ENCODE measurements around the gene LEMD2. TPM values are rescaled to one million over a fixed set of nuclear protein-coding genes. Genes with fewer than 3 reads are reported as not detected.

Gene LEMD2
- total and polyA plus RNA-seq, 9 of the 15 experiments (the other 6 are each of a cell fraction or from before 2014, with no cell fraction given): 0.32 to 46.3 (median 30.8) TPM

- Histone ChIP-seq H3K9me1 (ENCODE audit: control insufficient read depth, insufficient read depth, low read length) (peaks cover 3% of the 10 kb centered on the region), H3K4me2 (ENCODE audit: insufficient read depth, low read length) (no peak overlapping the region), H3K27me3 (ENCODE audit: control insufficient read depth in 2 of 2, insufficient read depth in 2 of 2, low read length in 2 of 2) (peaks cover 53 to 66% of the 10 kb centered on the region in 2 experiments), H3K9me3 (replicated peaks; ENCODE audit: control insufficient read depth, insufficient read depth, low read depth, low read length) (no peaks in the 10 kb centered on the region), H3K9ac (ENCODE audit: insufficient read depth in 1 of 2, low read depth in 2 of 2, low read length in 2 of 2) (no peak overlapping the region), H3K79me2 (ENCODE audit: control insufficient read depth, insufficient read depth, low read length) (peaks cover 6% of the 10 kb centered on the region), H3K4me3 (no peak overlapping the region), H4K20me1 (replicated peaks; ENCODE audit: control insufficient read depth, insufficient read depth, low read length) (no peaks in the 10 kb centered on the region), H2AFZ (ENCODE audit: low read depth, low read length) (no peak overlapping the region), H3K27ac (ENCODE audit: extremely low read depth, low read depth, low read length) (no peak overlapping the region), H3K4me1 (replicated peaks in 1 of 2; ENCODE audit: control insufficient read depth in 2 of 2, insufficient read depth in 2 of 2, low read length in 2 of 2) (peaks cover 0 to 14% of the 10 kb centered on the region in 2 experiments; a peak in 2 of 5 replicates), H3K36me3 (ENCODE audit: control insufficient read depth, insufficient read depth, low read length) (no peaks in the 10 kb centered on the region)
- in situ Hi-C loops (cut with MboI) (no loop called here), intact Hi-C loops (cut with micrococcal nuclease) (no loop called here)
- no TSS peak for BruUV-seq (replicated peaks)
- FAIRE-seq (no peak), ATAC-seq (no peak), DNase-seq (ENCODE audit: extremely low read depth in 1 of 4, low spot score in 3 of 4) (no peak)
- ChIA-PET POLR2A (interaction anchor here (0.9 to 1.3 kb wide), 2 partner anchors 12 to 27 kb away, joined by 3 read pairs; no protein-coding TSS in a partner anchor), CTCF (ENCODE audit: low intra/inter-chr PET ratio) (no interaction called here)
- TF ChIP-seq CBX2 (IDR thresholded peaks at IDR 0.05; ENCODE audit: insufficient read depth, low read length, poor library complexity, severe bottlenecking) (peak; percentile 71), TGIF2 (CRISPR knock-in tag; IDR thresholded peaks at IDR 0.05) (no peak)
- WGBS (ENCODE audit: insufficient coverage, low coverage, missing lambda C conversion rate): 4% methylated on average over 10 of the region's 10 CpGs
Measured at GRCh38 chr6:33792981-33793380, 4.1 kb upstream of the LEMD2 start.

DNA sequence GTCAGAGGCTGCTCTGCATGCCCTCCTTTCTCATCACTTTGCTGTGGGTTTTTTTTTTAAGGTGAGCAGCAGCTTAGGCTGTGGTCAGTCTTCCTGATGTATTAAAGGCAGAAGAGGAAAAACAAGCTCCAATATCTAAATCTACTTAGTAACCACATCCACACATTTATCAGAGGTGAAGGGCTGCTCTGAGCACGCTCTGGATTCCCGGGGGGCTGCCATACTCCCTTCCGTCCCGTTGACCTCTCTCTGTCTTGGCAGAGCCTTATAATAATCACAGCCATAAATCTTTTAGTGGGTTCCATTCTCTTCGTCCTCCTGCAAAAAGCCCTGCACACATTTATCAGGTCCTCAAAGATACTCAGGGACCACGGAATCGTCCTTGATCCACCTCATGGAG is 2.7 kb upstream of the LEMD2 start:
- FAIRE-seq (no peak), ATAC-seq (no peak), DNase-seq (ENCODE audit: extremely low read depth in 1 of 4, low spot score in 3 of 4) (no peak)
- Histone ChIP-seq H3K27ac (ENCODE audit: extremely low read depth, low read depth, low read length) (no peak overlapping the region), H3K4me2 (ENCODE audit: insufficient read depth, low read length) (no peak overlapping the region), H3K4me1 (replicated peaks in 1 of 2; ENCODE audit: control insufficient read depth in 2 of 2, insufficient read depth in 2 of 2, low read length in 2 of 2) (peaks cover 10 to 17% of the 10 kb centered on the region in 2 experiments; a peak in 4 of 5 replicates), H4K20me1 (replicated peaks; ENCODE audit: control insufficient read depth, insufficient read depth, low read length) (no peaks in the 10 kb centered on the region), H3K36me3 (ENCODE audit: control insufficient read depth, insufficient read depth, low read length) (peaks cover 3% of the 10 kb centered on the region; the same call in 2 of the 3 replicates), H3K79me2 (ENCODE audit: control insufficient read depth, insufficient read depth, low read length) (peaks cover 20% of the 10 kb centered on the region), H3K9ac (ENCODE audit: insufficient read depth in 1 of 2, low read depth in 2 of 2, low read length in 2 of 2) (no peak overlapping the region), H3K4me3 (no peak overlapping the region), H3K9me1 (ENCODE audit: control insufficient read depth, insufficient read depth, low read length) (peaks cover 7% of the 10 kb centered on the region), H3K9me3 (replicated peaks; ENCODE audit: control insufficient read depth, insufficient read depth, low read depth, low read length) (no peaks in the 10 kb centered on the region), H3K27me3 (ENCODE audit: control insufficient read depth in 2 of 2, insufficient read depth in 2 of 2, low read length in 2 of 2) (peaks cover 45 to 52% of the 10 kb centered on the region in 2 experiments), H2AFZ (ENCODE audit: low read depth, low read length) (no peak overlapping the region)
- ChIA-PET CTCF (ENCODE audit: low intra/inter-chr PET ratio) (interaction anchor here (0.6 kb wide), 1 partner anchor 805 kb away, joined by 3 read pairs; no protein-coding TSS in a partner anchor), POLR2A (interaction anchor here (0.6 to 1.0 kb wide), 2 partner anchors 21 to 95 kb away, joined by 3 to 5 read pairs; no protein-coding TSS in a partner anchor)
- BruUV-seq (replicated peaks): no TSS peak
- in situ Hi-C loops (cut with MboI) (no loop called here), intact Hi-C loops (cut with micrococcal nuclease) (no loop called here)
- WGBS (ENCODE audit: insufficient coverage, low coverage, missing lambda C conversion rate): 7% methylated on average over 7 of the region's 7 CpGs
- TF ChIP-seq EP300 (IDR thresholded peaks at IDR 0.05; ENCODE audit: low read length): no peak
- TF ChIP-seq BMI1 (IDR thresholded peaks at IDR 0.05; ENCODE audit: low read length): no peak
- TF ChIP-seq ZNF184 (CRISPR knock-in tag; IDR thresholded peaks at IDR 0.05): no peak
- TF ChIP-seq BRF2 (IDR thresholded peaks at IDR 0.05; ENCODE audit: borderline replicate concordance, insufficient read depth, insufficient read length): no peak

Measured in K562 (cell line).